Mesothelial cell of epicardium (in vitro differentiated cells): ENCODE results near the gene ISG15. TPM values are rescaled to one million over a fixed set of nuclear protein-coding genes. Genes with fewer than 3 reads are reported as not detected.
"Not testable (repeated sequence)": the region's sequence is repeated elsewhere in the genome, so short reads cannot be mapped to it uniquely, and the experiment has no call there.

Experiments used
- DNase-seq, 2 experiments: peaks; one replicate each; pipeline ENCODE4 v3.0.0; 2021; ENCODE audit warnings: low spot score in 2 of 2; ENCODE audit not compliant: unreplicated experiment in 2 of 2
- H3K27ac Mint-ChIP-seq: 2 replicates; pipeline ENCODE4 v1.8.0; 2021; ENCODE audit warnings: mixed read lengths
- H3K27me3 Mint-ChIP-seq: 2 replicates; pipeline ENCODE4 v1.8.0; 2021; ENCODE audit warnings: low read depth, mixed read lengths
- H3K36me3 Mint-ChIP-seq: 2 replicates; pipeline ENCODE4 v1.8.0; 2021; ENCODE audit warnings: mixed read lengths
- H3K4me1 Mint-ChIP-seq: 2 replicates; pipeline ENCODE4 v1.8.0; 2021; ENCODE audit warnings: mixed read lengths
- H3K4me3 Mint-ChIP-seq: 2 replicates; pipeline ENCODE4 v1.8.0; 2021; ENCODE audit warnings: mild to moderate bottlenecking, moderate library complexity, mixed read lengths
- H3K9me3 Mint-ChIP-seq: 2 replicates; pipeline ENCODE4 v1.8.0; 2021; ENCODE audit warnings: mixed read lengths
- total RNA-seq: library from RNA; stranded (reverse); gene quantifications from 3 replicates; pipeline ENCODE4 v1.2.1, GENCODE V29; 2021
- TF ChIP-seq, protein P1 (sequence below): fragments of 200-600 bp; sonication (generic); IDR thresholded peaks from one replicate; pipeline ENCODE4 v1.5.0; 2021; ENCODE audit warnings: antibody characterized with exemption; ENCODE audit not compliant: unreplicated experiment

ISG15 gene
- total RNA-seq, 1 donor from 2014 or later, result 139 TPM

DNA sequence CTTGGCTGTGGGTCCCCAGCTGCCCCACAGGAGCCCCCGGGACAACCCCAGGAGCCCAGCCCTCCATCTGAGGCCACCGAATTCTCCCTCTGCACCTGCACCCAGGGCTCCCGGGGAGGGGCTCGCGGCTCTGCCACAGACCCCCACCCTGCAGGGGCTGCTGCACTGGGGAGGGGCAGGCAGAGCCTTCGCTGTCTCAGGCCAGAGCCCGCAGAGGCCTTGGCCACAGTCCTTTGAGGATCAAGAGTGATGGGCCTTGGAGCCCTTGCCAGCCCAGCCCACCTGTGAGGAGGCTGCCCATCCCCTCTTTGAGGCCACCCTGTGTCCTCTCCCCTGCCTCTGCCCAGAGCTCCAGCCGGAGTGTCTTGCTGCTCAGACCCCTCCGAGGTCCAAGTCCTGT lies 37.9 kb upstream of the ISG15 start:
- TF ChIP-seq, protein P1, sequence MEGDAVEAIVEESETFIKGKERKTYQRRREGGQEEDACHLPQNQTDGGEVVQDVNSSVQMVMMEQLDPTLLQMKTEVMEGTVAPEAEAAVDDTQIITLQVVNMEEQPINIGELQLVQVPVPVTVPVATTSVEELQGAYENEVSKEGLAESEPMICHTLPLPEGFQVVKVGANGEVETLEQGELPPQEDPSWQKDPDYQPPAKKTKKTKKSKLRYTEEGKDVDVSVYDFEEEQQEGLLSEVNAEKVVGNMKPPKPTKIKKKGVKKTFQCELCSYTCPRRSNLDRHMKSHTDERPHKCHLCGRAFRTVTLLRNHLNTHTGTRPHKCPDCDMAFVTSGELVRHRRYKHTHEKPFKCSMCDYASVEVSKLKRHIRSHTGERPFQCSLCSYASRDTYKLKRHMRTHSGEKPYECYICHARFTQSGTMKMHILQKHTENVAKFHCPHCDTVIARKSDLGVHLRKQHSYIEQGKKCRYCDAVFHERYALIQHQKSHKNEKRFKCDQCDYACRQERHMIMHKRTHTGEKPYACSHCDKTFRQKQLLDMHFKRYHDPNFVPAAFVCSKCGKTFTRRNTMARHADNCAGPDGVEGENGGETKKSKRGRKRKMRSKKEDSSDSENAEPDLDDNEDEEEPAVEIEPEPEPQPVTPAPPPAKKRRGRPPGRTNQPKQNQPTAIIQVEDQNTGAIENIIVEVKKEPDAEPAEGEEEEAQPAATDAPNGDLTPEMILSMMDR, result no peak
- no peak for DNase-seq
- peaks cover 3% of the 10 kb centered on the region for H3K9me3 Mint-ChIP-seq
- H3K27me3 Mint-ChIP-seq, result no peaks in the 10 kb centered on the region
- peaks cover 14% of the 10 kb centered on the region for H3K4me1 Mint-ChIP-seq
- H3K27ac Mint-ChIP-seq, result peak overlapping the region; percentile 90
- H3K36me3 Mint-ChIP-seq, result peaks cover 6% of the 10 kb centered on the region
- H3K4me3 Mint-ChIP-seq, result peak overlapping the region; percentile 59

GRCh38 chr1:975896-976683 lies 37.2 kb upstream of the ISG15 start:
- Mint-ChIP-seq H3K27ac (peak overlapping the region; percentile 90), H3K27me3 (no peaks in the 10 kb centered on the region), H3K4me3 (peak overlapping the region; percentile 59), H3K9me3 (peaks cover 3% of the 10 kb centered on the region), H3K36me3 (peaks cover 6% of the 10 kb centered on the region), H3K4me1 (peaks cover 11% of the 10 kb centered on the region)
- TF ChIP-seq, protein P1, result peak; percentile 69
- DNase-seq, result peak; percentile 63 to 85

- not testable (repeated sequence) for H3K9me3 Mint-ChIP-seq, H3K27ac Mint-ChIP-seq, DNase-seq, H3K27me3 Mint-ChIP-seq, H3K4me3 Mint-ChIP-seq, H3K36me3 Mint-ChIP-seq, H3K4me1 Mint-ChIP-seq
Observed at GRCh38 chr1:976791-977190, 36.5 kb upstream of the ISG15 start.

GRCh38 chr1:978069-978834 lies 35.0 kb upstream of the ISG15 start:
- Mint-ChIP-seq H3K36me3 (peaks cover 6% of the 10 kb centered on the region), H3K9me3 (peaks cover 3% of the 10 kb centered on the region), H3K4me1 (peaks cover 9% of the 10 kb centered on the region), H3K4me3 (peak overlapping the region; percentile 45), H3K27ac (peak overlapping the region; percentile 82), H3K27me3 (peaks cover 7% of the 10 kb centered on the region)
- TF ChIP-seq, protein P1, result no peak
- no peak for DNase-seq

- TF ChIP-seq, protein P1, result no peak
- Mint-ChIP-seq H3K4me1 (peaks cover 9% of the 10 kb centered on the region), H3K4me3 (no peak overlapping the region), H3K27ac (no peak overlapping the region), H3K27me3 (peaks cover 8% of the 10 kb centered on the region), H3K9me3 (peaks cover 3% of the 10 kb centered on the region), H3K36me3 (peaks cover 3% of the 10 kb centered on the region)
- no peak for DNase-seq
Observed at GRCh38 chr1:978835-979743, 34.2 kb upstream of the ISG15 start.
